Caki2 (cell line): ENCODE data around the gene ATF7. TPM values are rescaled to one million over a fixed set of nuclear protein-coding genes. Genes with fewer than 3 reads are reported as not detected.
"Not testable (repeated sequence)": the region's sequence is repeated elsewhere in the genome, so short reads cannot be mapped to it uniquely, and the experiment has no call there.

ENCODE experiments used
- DNase-seq: peaks from one replicate; pipeline ENCODE4 v3.0.0-alpha.2; 2015; ENCODE audit warnings: low read depth
- in situ Hi-C: cut with HindIII; loops from 2 replicates; pipeline ENCODE4 v1.10.0; 2016; ENCODE audit warnings: low sequenced_read_pairs, low pct_unique_long_range_greater_than_20kb, mixed read lengths
- total RNA-seq: library from RNA; depleted of rRNA; stranded (reverse); fragments of >200 nt; shearing (Covaris generic); gene quantifications from 2 replicates; pipeline ENCODE4 v1.2.3, GENCODE V29; 2014; ENCODE audit warnings: low replicate concordance

The ATF7 gene
- total RNA-seq, 1 experiment from 2014 or later, result 5.5 TPM

GRCh38 chr12:53602176-53602864 lies 23.9 kb downstream of the ATF7 start:
- DNase-seq, result no peak
- in situ Hi-C loops, result no loop called here

- in situ Hi-C loops, result no loop called here
- no peak for DNase-seq
Observed at GRCh38 chr12:53601296-53601847, 24.8 kb downstream of the ATF7 start.

- no peak for DNase-seq
- in situ Hi-C loops, result no loop called here
Observed at GRCh38 chr12:53600490-53601295, 25.5 kb downstream of the ATF7 start.

GRCh38 chr12:53599579-53599978 lies 26.6 kb downstream of the ATF7 start:
- no peak for DNase-seq
- in situ Hi-C loops, result no loop called here

- DNase-seq, in situ Hi-C loops: not testable (repeated sequence)
Observed at GRCh38 chr12:53598971-53599370, 27.2 kb downstream of the ATF7 start.

GRCh38 chr12:53596920-53597363 lies 29.2 kb downstream of the ATF7 start:
- in situ Hi-C loops, result no loop called here
- peak; percentile 45 for DNase-seq

GRCh38 chr12:53594897-53595615 lies 31.1 kb downstream of the ATF7 start:
- in situ Hi-C loops, result no loop called here
- DNase-seq, result no peak

- DNase-seq, result no peak
- in situ Hi-C loops, result no loop called here
Observed at GRCh38 chr12:53593707-53594106, 32.5 kb downstream of the ATF7 start.

- in situ Hi-C loops, result no loop called here
Observed at GRCh38 chr12:53593031-53593430, 33.2 kb downstream of the ATF7 start.

GRCh38 chr12:53592426-53592825 lies 33.8 kb downstream of the ATF7 start:
- in situ Hi-C loops, result no loop called here

More at GRCh38 chr12:53593031-53593430, 33.2 kb downstream of the ATF7 start:
- DNase-seq, result no peak

GRCh38 chr12:53591301-53592206 lies 34.6 kb downstream of the ATF7 start:
- in situ Hi-C loops, result no loop called here
- no peak for DNase-seq

More at GRCh38 chr12:53592426-53592825, 33.8 kb downstream of the ATF7 start:
- no peak for DNase-seq

GRCh38 chr12:53590652-53591051 lies 35.5 kb downstream of the ATF7 start:
- in situ Hi-C loops, result no loop called here

GRCh38 chr12:53589915-53590314 lies 36.3 kb downstream of the ATF7 start:
- DNase-seq, result no peak
- in situ Hi-C loops, result no loop called here

More at GRCh38 chr12:53590652-53591051, 35.5 kb downstream of the ATF7 start:
- no peak for DNase-seq

- no peak for DNase-seq
- in situ Hi-C loops, result no loop called here
Observed at GRCh38 chr12:53589423-53589822, 36.8 kb downstream of the ATF7 start.

GRCh38 chr12:53588123-53588522 lies 38.1 kb downstream of the ATF7 start:
- no peak for DNase-seq
- in situ Hi-C loops, result no loop called here

GRCh38 chr12:53586745-53587144 lies 39.4 kb downstream of the ATF7 start:
- in situ Hi-C loops, result no loop called here
- DNase-seq, result peak; percentile 25

- DNase-seq, result no peak
- in situ Hi-C loops, result no loop called here
Observed at GRCh38 chr12:53585448-53586125, 40.6 kb downstream of the ATF7 start.
